Gastroesophageal sphincter (tissue), 4 donors: Measurements from ENCODE around the gene C5orf15. TPM values are rescaled to one million over a fixed set of nuclear protein-coding genes. Genes with fewer than 3 reads are reported as not detected.

Source experiments
- ATAC-seq: fragments of 150-250 bp; one replicate; pipeline ENCODE4 v1.9.1; 2016; ENCODE audit warnings: mild to moderate bottlenecking, moderate library complexity
- H3K27ac ChIP-seq, 4 donors: fragments of 200-600 bp; sonication (generic) in 3 of 4; 1 replicate in 3 of 4; 2 replicates in 1 of 4; pipeline ENCODE4 v1.5.1; 2016 to 2019
- H3K27me3 ChIP-seq: fragments of 200-600 bp; sonication (generic); one replicate; pipeline ENCODE4 v1.5.1; 2019
- H3K36me3 ChIP-seq, 2 donors: fragments of 200-600 bp; sonication (generic); one replicate each; pipeline ENCODE4 v1.5.1; 2019; ENCODE audit warnings: control low read depth in 1 of 2
- H3K4me1 ChIP-seq, 3 donors: fragments of 200-600 bp; sonication (generic); 1 replicate in 2 of 3; 2 replicates in 1 of 3; pipeline ENCODE4 v1.5.1; 2016 to 2019; ENCODE audit warnings: control low read depth in 2 of 3
- H3K4me3 ChIP-seq, 2 donors: fragments of 200-600 bp; sonication (generic); one replicate each; pipeline ENCODE4 v1.5.1; 2019; ENCODE audit warnings: mild to moderate bottlenecking in 1 of 2, moderate library complexity in 1 of 2
- H3K9me3 ChIP-seq, 3 donors: fragments of 200-600 bp; sonication (generic); one replicate each; pipeline ENCODE4 v1.5.1; 2017 to 2019; ENCODE audit warnings: control low read depth in 2 of 3
- EP300 ChIP-seq: sonication (generic); formaldehyde crosslinking; IDR thresholded peaks from one replicate; pipeline ENCODE4 v1.6.1; 2017; ENCODE audit warnings: antibody characterized with exemption, mild to moderate bottlenecking
- POLR2A ChIP-seq, 2 donors: fragments of 450-650 bp; IDR thresholded peaks; one replicate each; pipeline ENCODE4 v1.6.1; 2017; ENCODE audit warnings: antibody characterized with exemption in 2 of 2, mild to moderate bottlenecking in 2 of 2, moderate library complexity in 1 of 2
- POLR2AphosphoS5 ChIP-seq: sonication (generic); formaldehyde crosslinking; IDR thresholded peaks from one replicate; pipeline ENCODE4 v1.6.1; 2017; ENCODE audit warnings: antibody characterized with exemption
- WGBS, 2 donors: methylation state at CpG; one replicate each; pipeline ENCODE4 v1.1.5; 2018; ENCODE audit warnings: low coverage in 1 of 2; 5-methylcytosine and 5-hydroxymethylcytosine counted together
- total RNA-seq, 4 donors: library from RNA; depleted of rRNA; stranded (reverse); fragments of >200 nt; gene quantifications; one replicate each; pipeline ENCODE4 v1.1.0, GENCODE V29; 2016
- TF ChIP-seq, protein P1 (sequence below), 4 experiments: fragments of 200-600 bp in 2 of 4; fragments of 450-650 bp in 2 of 4; sonication (generic) in 1 of 4; IDR thresholded peaks; one replicate each; pipeline ENCODE4 v1.5.1; 2017 to 2019; ENCODE audit warnings: antibody characterized with exemption in 4 of 4, mild to moderate bottlenecking in 2 of 4, moderate library complexity in 2 of 4

Gene C5orf15
- total RNA-seq, 4 donors from 2014 or later, result 22.2 to 38.0 (median 23.2) TPM

GRCh38 chr5:133991171-133991910 lies 22.9 kb upstream of the C5orf15 start:
- Histone ChIP-seq H3K9me3 (no peaks in the 10 kb centered on the region), H3K27ac (peak overlapping the region in 2 of 4 donors; percentile 59 to 60), H3K4me1 (peaks cover 6 to 54% (median 32%) of the 10 kb centered on the region in 3 donors), H3K36me3 (peaks cover 5 to 58% of the 10 kb centered on the region in 2 donors), H3K27me3 (no peaks in the 10 kb centered on the region), H3K4me3 (no peak overlapping the region)
- TF ChIP-seq EP300, result no peak
- TF ChIP-seq POLR2AphosphoS5, result no peak
- TF ChIP-seq, protein P1, sequence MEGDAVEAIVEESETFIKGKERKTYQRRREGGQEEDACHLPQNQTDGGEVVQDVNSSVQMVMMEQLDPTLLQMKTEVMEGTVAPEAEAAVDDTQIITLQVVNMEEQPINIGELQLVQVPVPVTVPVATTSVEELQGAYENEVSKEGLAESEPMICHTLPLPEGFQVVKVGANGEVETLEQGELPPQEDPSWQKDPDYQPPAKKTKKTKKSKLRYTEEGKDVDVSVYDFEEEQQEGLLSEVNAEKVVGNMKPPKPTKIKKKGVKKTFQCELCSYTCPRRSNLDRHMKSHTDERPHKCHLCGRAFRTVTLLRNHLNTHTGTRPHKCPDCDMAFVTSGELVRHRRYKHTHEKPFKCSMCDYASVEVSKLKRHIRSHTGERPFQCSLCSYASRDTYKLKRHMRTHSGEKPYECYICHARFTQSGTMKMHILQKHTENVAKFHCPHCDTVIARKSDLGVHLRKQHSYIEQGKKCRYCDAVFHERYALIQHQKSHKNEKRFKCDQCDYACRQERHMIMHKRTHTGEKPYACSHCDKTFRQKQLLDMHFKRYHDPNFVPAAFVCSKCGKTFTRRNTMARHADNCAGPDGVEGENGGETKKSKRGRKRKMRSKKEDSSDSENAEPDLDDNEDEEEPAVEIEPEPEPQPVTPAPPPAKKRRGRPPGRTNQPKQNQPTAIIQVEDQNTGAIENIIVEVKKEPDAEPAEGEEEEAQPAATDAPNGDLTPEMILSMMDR (IDR thresholded peaks at IDR 0.05), result no peak
- no peak for TF ChIP-seq POLR2A (IDR thresholded peaks at IDR 0.05)
- WGBS, 2 donors, result 89 to 92% methylated on average over 5 of the region's 5 CpGs
- no peak for ATAC-seq

GRCh38 chr5:133990396-133990795 lies 22.0 kb upstream of the C5orf15 start:
- Histone ChIP-seq H3K36me3 (peaks cover 5 to 67% of the 10 kb centered on the region in 2 donors), H3K4me1 (peaks cover 6 to 45% (median 22%) of the 10 kb centered on the region in 3 donors), H3K4me3 (no peak overlapping the region), H3K27ac (no peak overlapping the region), H3K27me3 (no peaks in the 10 kb centered on the region), H3K9me3 (no peaks in the 10 kb centered on the region)
- no peak for ATAC-seq
- TF ChIP-seq, protein P1 (IDR thresholded peaks at IDR 0.05), result no peak
- TF ChIP-seq EP300 (no peak), POLR2A (IDR thresholded peaks at IDR 0.05) (no peak), POLR2AphosphoS5 (no peak)
- WGBS, 2 donors, result 54 to 90% methylated on average over 3 to 4 of the region's 6 CpGs

- Histone ChIP-seq H3K4me1 (no peaks in the 10 kb centered on the region), H3K27me3 (no peaks in the 10 kb centered on the region), H3K4me3 (no peak overlapping the region), H3K9me3 (no peaks in the 10 kb centered on the region), H3K27ac (no peak overlapping the region), H3K36me3 (peaks cover 5 to 100% of the 10 kb centered on the region in 2 donors)
- TF ChIP-seq, protein P1 (IDR thresholded peaks at IDR 0.05), result no peak
- TF ChIP-seq POLR2AphosphoS5 (no peak), EP300 (no peak), POLR2A (IDR thresholded peaks at IDR 0.05) (no peak)
- ATAC-seq, result no peak
- 88 to 100% methylated on average over 2 to 3 of the region's 3 CpGs for WGBS, 2 donors
Measured at GRCh38 chr5:133985540-133986180, 17.2 kb upstream of the C5orf15 start.

DNA sequence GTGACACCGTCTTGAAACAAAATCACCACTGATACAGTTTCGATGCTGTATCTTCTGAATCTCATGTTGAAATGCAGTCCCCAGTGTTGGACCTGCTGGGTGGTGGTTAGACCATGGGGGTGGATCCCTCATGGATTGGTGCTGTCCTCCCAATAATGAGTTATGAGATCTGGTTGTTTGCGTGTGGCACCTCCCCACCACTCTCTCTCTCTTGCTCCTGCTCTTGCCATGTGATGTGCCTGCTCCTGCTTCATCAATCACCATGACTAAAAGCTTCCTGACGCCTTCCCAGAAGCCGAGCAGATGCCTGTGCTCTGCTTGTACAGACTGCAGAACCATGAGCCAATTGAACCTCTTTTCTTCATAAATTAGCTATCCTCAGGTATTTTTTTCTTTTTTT lies 15.2 kb upstream of the C5orf15 start:
- whole genome bisulfite sequencing, 2 donors, result 70 to 74% methylated on average over 4 to 5 of the region's 5 CpGs
- ATAC-seq, result no peak
- H3K36me3 ChIP-seq, result peaks cover 0 to 99% of the 10 kb centered on the region in 2 donors

More for the DNA sequence above, 15.2 kb upstream of the C5orf15 start:
- TF ChIP-seq POLR2A (IDR thresholded peaks at IDR 0.05) (no peak), POLR2AphosphoS5 (no peak), EP300 (no peak)
- TF ChIP-seq, protein P1 (IDR thresholded peaks at IDR 0.05), result no peak
- H3K4me1 ChIP-seq, result no peaks in the 10 kb centered on the region
- no peaks in the 10 kb centered on the region for H3K9me3 ChIP-seq
- no peak overlapping the region for H3K4me3 ChIP-seq
- H3K27me3 ChIP-seq, result no peaks in the 10 kb centered on the region
- no peak overlapping the region for H3K27ac ChIP-seq
